ENCODE measurements around the gene UBASH3B. TPM values are rescaled to one million over a fixed set of nuclear protein-coding genes. Genes with fewer than 3 reads are reported as not detected.

The UBASH3B gene
- total RNA-seq, 1 donor from 2014 or later, result 2.0 TPM

- Histone ChIP-seq H3K79me2 (ENCODE audit: low read depth) (no peaks in the 10 kb centered on the region), H3K27ac (no peak overlapping the region), H3K9me3 (ENCODE audit: low read depth) (peaks cover 9% of the 10 kb centered on the region), H3K4me3 (no peak overlapping the region), H4K20me1 (ENCODE audit: low read depth) (no peaks in the 10 kb centered on the region), H2AFZ (replicated peaks) (no peak overlapping the region), H3K36me3 (no peaks in the 10 kb centered on the region), H3F3A (ENCODE audit: low read depth) (no peaks in the 10 kb centered on the region), H3K4me1 (no peaks in the 10 kb centered on the region), H3K4me2 (no peak overlapping the region), H3K27me3 (no peaks in the 10 kb centered on the region), H3K9ac (no peak overlapping the region)
- H3K36me3 Mint-ChIP-seq, result no peaks in the 10 kb centered on the region
- no peak for TF ChIP-seq EZH2 (IDR thresholded peaks at IDR 0.05)
- no peak for TF ChIP-seq EZH2phosphoT487 (IDR thresholded peaks at IDR 0.05)
- TF ChIP-seq CTCF (IDR thresholded peaks at IDR 0.05), result no peak
- H3K9me3 Mint-ChIP-seq, result peaks cover 4% of the 10 kb centered on the region
- no peak for DNase-seq (ENCODE audit: low spot score)
- H3K27me3 Mint-ChIP-seq (ENCODE audit: insufficient read depth, low read depth), result peaks cover 5% of the 10 kb centered on the region
- peaks cover 3% of the 10 kb centered on the region for H3K4me1 Mint-ChIP-seq
- no peak overlapping the region for H3K4me3 Mint-ChIP-seq
- H3K27ac Mint-ChIP-seq, result no peak overlapping the region
These were observed 38.8 kb upstream of the UBASH3B start for GRCh38 chr11:122616718-122617117.

- no peaks in the 10 kb centered on the region for H3F3A ChIP-seq (ENCODE audit: low read depth)
- H3K9ac ChIP-seq, result no peak overlapping the region
- no peak overlapping the region for H3K27ac ChIP-seq
- Mint-ChIP-seq H3K36me3 (no peaks in the 10 kb centered on the region), H3K4me1 (peaks cover 3% of the 10 kb centered on the region), H3K4me3 (no peak overlapping the region), H3K27me3 (ENCODE audit: insufficient read depth, low read depth) (peaks cover 5% of the 10 kb centered on the region), H3K9me3 (peaks cover 4% of the 10 kb centered on the region), H3K27ac (no peak overlapping the region)
- no peaks in the 10 kb centered on the region for H3K79me2 ChIP-seq (ENCODE audit: low read depth)
- DNase-seq (ENCODE audit: low spot score), result no peak
- no peak overlapping the region for H2AFZ ChIP-seq (replicated peaks)
- no peak for TF ChIP-seq EZH2 (IDR thresholded peaks at IDR 0.05)
- TF ChIP-seq EZH2phosphoT487 (IDR thresholded peaks at IDR 0.05), result no peak
- TF ChIP-seq CTCF (IDR thresholded peaks at IDR 0.05), result no peak
- H4K20me1 ChIP-seq (ENCODE audit: low read depth), result no peaks in the 10 kb centered on the region
- H3K9me3 ChIP-seq (ENCODE audit: low read depth), result peaks cover 9% of the 10 kb centered on the region
- H3K36me3 ChIP-seq, result no peaks in the 10 kb centered on the region
- H3K27me3 ChIP-seq, result no peaks in the 10 kb centered on the region
- no peak overlapping the region for H3K4me3 ChIP-seq
- H3K4me1 ChIP-seq, result no peaks in the 10 kb centered on the region
- no peak overlapping the region for H3K4me2 ChIP-seq
These were observed 38.2 kb upstream of the UBASH3B start for GRCh38 chr11:122617297-122617696.

- H2AFZ ChIP-seq (replicated peaks), result no peak overlapping the region
- peaks cover 3% of the 10 kb centered on the region for H3K4me1 Mint-ChIP-seq
- peaks cover 10% of the 10 kb centered on the region for H3K27me3 Mint-ChIP-seq (ENCODE audit: insufficient read depth, low read depth)
- no peak overlapping the region for H3K27ac Mint-ChIP-seq
- H3K4me1 ChIP-seq, result no peaks in the 10 kb centered on the region
- H3K79me2 ChIP-seq (ENCODE audit: low read depth), result no peaks in the 10 kb centered on the region
- H3F3A ChIP-seq (ENCODE audit: low read depth), result no peaks in the 10 kb centered on the region
- no peaks in the 10 kb centered on the region for H3K36me3 Mint-ChIP-seq
- no peak overlapping the region for H3K4me2 ChIP-seq
- no peak for TF ChIP-seq EZH2phosphoT487 (IDR thresholded peaks at IDR 0.05)
- no peak for TF ChIP-seq CTCF (IDR thresholded peaks at IDR 0.05)
- no peak for TF ChIP-seq EZH2 (IDR thresholded peaks at IDR 0.05)
- no peak overlapping the region for H3K4me3 ChIP-seq
- peaks cover 4% of the 10 kb centered on the region for H3K9me3 Mint-ChIP-seq
- H3K9me3 ChIP-seq (ENCODE audit: low read depth), result peaks cover 9% of the 10 kb centered on the region
- H3K4me3 Mint-ChIP-seq, result no peak overlapping the region
- H3K9ac ChIP-seq, result no peak overlapping the region
- no peaks in the 10 kb centered on the region for H4K20me1 ChIP-seq (ENCODE audit: low read depth)
- H3K36me3 ChIP-seq, result no peaks in the 10 kb centered on the region
- H3K27ac ChIP-seq, result no peak overlapping the region
- no peak for DNase-seq (ENCODE audit: low spot score)
- H3K27me3 ChIP-seq, result no peaks in the 10 kb centered on the region
These were observed 37.6 kb upstream of the UBASH3B start for GRCh38 chr11:122617926-122618325.

Measured in neural progenitor cell (in vitro differentiated cells).